H1 (cell line): ENCODE results near the gene RABL6. TPM values are rescaled to one million over a fixed set of nuclear protein-coding genes. Genes with fewer than 3 reads are reported as not detected.
A peak's percentile ranks its signal among the peaks of the same experiment; 100 is the strongest.
"Not testable (repeated sequence)": the region's sequence is repeated elsewhere in the genome, so short reads cannot be mapped to it uniquely, and the experiment has no call there.

Source experiments
- CTCF ChIA-PET: fragments of 300-600 bp; sonication (Branson Sonifier 250); formaldehyde crosslinking; loops from one replicate; lab custom pipeline; 2021; ENCODE audit not compliant: partially characterized antibody; lab: Charles Lee
- POLR2A ChIA-PET: fragments of 300-600 bp; sonication (Branson Sonifier 250); formaldehyde crosslinking; loops from one replicate; lab custom pipeline; 2021; ENCODE audit warnings: inconsistent platforms; ENCODE audit not compliant: partially characterized antibody; lab: Charles Lee
- DNase-seq, 2 experiments: peaks; one replicate each; pipeline versions ENCODE4 v3.0.0 to v3.0.0-alpha.2; 2010 to 2022; ENCODE audit warnings: low spot score in 2 of 2, low read depth in 1 of 2, mixed read lengths in 1 of 2
- FAIRE-seq: peaks from 2 replicates; lab custom pipeline; 2011; peaks lifted over from hg19 to GRCh38; lab: Jason Lieb, UNC
- H2AFZ ChIP-seq: 2 replicates; pipeline ENCODE4 v1.8.1; 2012; ENCODE audit warnings: low read length, inconsistent platforms
- H2AK5ac ChIP-seq: 2 replicates; pipeline ENCODE4 v1.6.1; 2013; ENCODE audit warnings: low read depth, low read length
- H2BK120ac ChIP-seq: replicated peaks from 2 replicates; pipeline ENCODE3; 2013; ENCODE audit warnings: low read depth, low read length, inconsistent platforms
- H2BK12ac ChIP-seq: 2 replicates; pipeline ENCODE4 v1.6.1; 2013; ENCODE audit warnings: low read depth, low read length
- H2BK15ac ChIP-seq: 2 replicates; pipeline ENCODE4 v1.6.1; 2013; ENCODE audit warnings: low read length
- H2BK20ac ChIP-seq: 2 replicates; pipeline ENCODE4 v1.6.1; 2013; ENCODE audit warnings: low read length
- H2BK5ac ChIP-seq: 2 replicates; pipeline ENCODE4 v1.6.1; 2013; ENCODE audit warnings: low read depth, low read length
- H3K14ac ChIP-seq: 2 replicates; pipeline ENCODE4 v1.6.1; 2013; ENCODE audit warnings: inconsistent platforms; ENCODE audit not compliant: insufficient read length
- H3K18ac ChIP-seq: 2 replicates; pipeline ENCODE4 v1.6.1; 2013; ENCODE audit warnings: low read length; ENCODE audit errors: extremely low read depth
- H3K23ac ChIP-seq: 2 replicates; pipeline ENCODE4 v1.6.1; 2013; ENCODE audit warnings: inconsistent platforms; ENCODE audit not compliant: insufficient read length
- H3K23me2 ChIP-seq: 2 replicates; pipeline ENCODE4 v1.6.1; 2013; ENCODE audit warnings: low read depth, low read length
- H3K27ac ChIP-seq: 2 replicates; pipeline ENCODE4 v1.6.1; 2011; ENCODE audit warnings: low read depth, low read length, inconsistent platforms
- H3K27me3 ChIP-seq, 4 experiments: replicated peaks in 1 of 4; 1 replicate in 1 of 4; 2 replicates in 3 of 4; pipeline versions ENCODE4 v1.6.1 to v1.8.1; 2011 to 2013; ENCODE audit warnings: low read length in 3 of 4, mild to moderate bottlenecking in 3 of 4, inconsistent platforms in 2 of 4, mixed read lengths in 2 of 4, moderate library complexity in 1 of 4; ENCODE audit not compliant: control insufficient read depth in 3 of 4, insufficient read depth in 3 of 4; ENCODE audit errors: extremely low read depth in 1 of 4
- H3K36me3 ChIP-seq, 4 experiments: 2 replicates each; pipeline versions ENCODE4 v1.6.1 to v1.8.1; 2011 to 2013; ENCODE audit warnings: mild to moderate bottlenecking in 4 of 4, low read length in 3 of 4, moderate library complexity in 2 of 4, control low read depth in 1 of 4, inconsistent platforms in 1 of 4; ENCODE audit not compliant: insufficient read depth in 4 of 4, control insufficient read depth in 2 of 4
- H3K4ac ChIP-seq: replicated peaks from 2 replicates; pipeline ENCODE3; 2013; ENCODE audit warnings: low read length, low read depth, mixed read lengths, inconsistent platforms; ENCODE audit not compliant: insufficient read length
- H3K4me1 ChIP-seq, 4 experiments: replicated peaks in 1 of 4; 1 replicate in 1 of 4; 2 replicates in 3 of 4; pipeline versions ENCODE4 v1.6.1 to v1.8.1; 2011 to 2013; ENCODE audit warnings: low read length in 3 of 4, inconsistent platforms in 2 of 4, mixed read lengths in 1 of 4; ENCODE audit not compliant: insufficient read depth in 4 of 4, control insufficient read depth in 3 of 4
- H3K4me2 ChIP-seq, 2 experiments: 2 replicates each; pipeline versions ENCODE4 v1.6.1 to v1.8.1; 2011 to 2013; ENCODE audit warnings: low read depth in 2 of 2, low read length in 2 of 2, control low read depth in 1 of 2, inconsistent platforms in 1 of 2, mild to moderate bottlenecking in 1 of 2; ENCODE audit not compliant: insufficient read depth in 1 of 2
- H3K4me3 ChIP-seq, 4 experiments: fragments of 200-600, 300-600 bp in 1 of 4; sonication (generic), shearing (Covaris generic), sonication (Bioruptor Twin) in 1 of 4; 2 replicates each; pipeline versions ENCODE4 v1.5.1 to v1.8.1; 2011 to 2016; ENCODE audit warnings: low read length in 4 of 4, low read depth in 3 of 4, control low read depth in 2 of 4, inconsistent platforms in 2 of 4, mild to moderate bottlenecking in 2 of 4, mixed read lengths in 1 of 4, moderate library complexity in 1 of 4; ENCODE audit not compliant: insufficient read depth in 2 of 4; ENCODE audit errors: extremely low read depth in 1 of 4
- H3K56ac ChIP-seq: replicated peaks from 2 replicates; pipeline ENCODE3; 2013; ENCODE audit warnings: low read depth, mild to moderate bottlenecking, mixed read lengths, low read length, inconsistent platforms; ENCODE audit not compliant: insufficient read length
- H3K79me1 ChIP-seq: 2 replicates; pipeline ENCODE4 v1.6.1; 2013; ENCODE audit warnings: low read depth, low read length, control low read depth
- H3K79me2 ChIP-seq, 2 experiments: 2 replicates each; pipeline versions ENCODE4 v1.6.1 to v1.8.1; 2012 to 2013; ENCODE audit warnings: low read length in 2 of 2, mild to moderate bottlenecking in 2 of 2, inconsistent platforms in 1 of 2; ENCODE audit not compliant: insufficient read depth in 2 of 2, control insufficient read depth in 1 of 2
- H3K9ac ChIP-seq, 4 experiments: replicated peaks in 1 of 4; 1 replicate in 1 of 4; 2 replicates in 3 of 4; pipeline versions ENCODE4 v1.6.1 to v1.8.1; 2011 to 2013; ENCODE audit warnings: low read depth in 3 of 4, low read length in 3 of 4, control low read depth in 2 of 4, mild to moderate bottlenecking in 2 of 4, moderate library complexity in 2 of 4, inconsistent platforms in 1 of 4; ENCODE audit errors: extremely low read depth in 1 of 4
- H3K9me3 ChIP-seq, 2 experiments: 2 replicates each; pipeline versions ENCODE4 v1.6.1 to v1.8.1; 2012 to 2013; ENCODE audit warnings: mild to moderate bottlenecking in 2 of 2, moderate library complexity in 2 of 2, control low read depth in 1 of 2, inconsistent platforms in 1 of 2, low read depth in 1 of 2, low read length in 1 of 2, mixed read lengths in 1 of 2; ENCODE audit not compliant: insufficient read depth in 2 of 2
- H4K20me1 ChIP-seq, 2 experiments: replicated peaks in 1 of 2; 2 replicates each; pipeline versions ENCODE3 to v1.8.1; 2011 to 2013; ENCODE audit warnings: inconsistent platforms in 2 of 2, low read length in 2 of 2, mild to moderate bottlenecking in 1 of 2; ENCODE audit not compliant: insufficient read depth in 2 of 2, control insufficient read depth in 1 of 2
- H4K5ac ChIP-seq: 2 replicates; pipeline ENCODE4 v1.6.1; 2013; ENCODE audit warnings: low read length, low read depth, mixed read lengths, inconsistent platforms; ENCODE audit not compliant: insufficient read length
- H4K8ac ChIP-seq: 2 replicates; pipeline ENCODE4 v1.8.0; 2013; ENCODE audit warnings: mild to moderate bottlenecking, moderate library complexity, low read length, inconsistent platforms; ENCODE audit not compliant: insufficient read depth; ENCODE audit errors: extremely low read depth
- H4K91ac ChIP-seq: replicated peaks from 2 replicates; pipeline ENCODE3; 2013; ENCODE audit warnings: low read length, mixed read lengths, inconsistent platforms; ENCODE audit not compliant: insufficient read length
- CTCF ChIP-seq, 3 experiments: IDR thresholded peaks; 1 replicate in 2 of 3; 2 replicates in 1 of 3; pipeline versions ENCODE4 v1.5.1 to v1.6.1; 2011; ENCODE audit warnings: low read length in 3 of 3, mild to moderate bottlenecking in 3 of 3, inconsistent platforms in 2 of 3, low read depth in 1 of 3, moderate library complexity in 1 of 3; ENCODE audit not compliant: insufficient read depth in 1 of 3; ENCODE audit errors: control extremely low read depth in 1 of 3
- WGBS, 2 experiments: shearing (Covaris generic) in 1 of 2; methylation state at CpG; one replicate each; pipeline versions ENCODE4 v1.1.6 to v1.1.7; 2013 to 2015; ENCODE audit warnings: low lambda C conversion rate in 2 of 2, mixed read lengths in 2 of 2, inconsistent platforms in 1 of 2, low coverage in 1 of 2, missing lambda C conversion rate in 1 of 2; ENCODE audit not compliant: insufficient replicate concordance in 2 of 2, insufficient coverage in 1 of 2, insufficient read length in 1 of 2; ENCODE audit errors: extremely low coverage in 1 of 2, missing lambda C conversion rate in 1 of 2; 5-methylcytosine and 5-hydroxymethylcytosine counted together
- polyA plus RNA-seq, 7 experiments: library from polyadenylated mRNA; depleted of rRNA in 3 of 7; stranded (reverse) in 5 of 7; unstranded in 2 of 7; fragments of >200 nt in 5 of 7; fragments of 200-250 nt in 2 of 7; gene quantifications; 1 replicate in 5 of 7; 2 replicates in 1 of 7; 4 replicates in 1 of 7; pipeline versions ENCODE4 v1.2.1 to v1.2.3, GENCODE V29; 2011 to 2013; ENCODE audit warnings: missing spikeins in 2 of 7, mixed read lengths in 2 of 7
- total RNA-seq: library from RNA; stranded (reverse); fragmentation: NEBNext Ultra II Directional; extraction: Animal tissue kit (Norgen Biotek cat#: 25700); gene quantifications from 2 replicates; pipeline ENCODE4 v1.2.1, GENCODE V29; 2021

RABL6 gene
- total and polyA plus RNA-seq, 2 of the 8 experiments (the other 6 are each of a cell fraction or from before 2014, with no cell fraction given) = 70.1 to 130 TPM

GRCh38 chr9:136787690-136788400 is 19.9 kb upstream of the RABL6 start (continued):
- TF ChIP-seq CTCF (IDR thresholded peaks at IDR 0.05; ENCODE audit: control extremely low read depth in 1 of 3, insufficient read depth in 1 of 3, low read depth in 1 of 3, low read length in 3 of 3) = peak; percentile 67 to 95 (median 79)

- H3K27me3 ChIP-seq, H3K23ac ChIP-seq, FAIRE-seq, H3K23me2 ChIP-seq, H2AK5ac ChIP-seq, H2BK15ac ChIP-seq, H2AFZ ChIP-seq, H3K9ac ChIP-seq, H4K20me1 ChIP-seq, H2BK120ac ChIP-seq, POLR2A ChIA-PET, H2BK20ac ChIP-seq, H3K4me3 ChIP-seq, H3K18ac ChIP-seq, H3K79me2 ChIP-seq, DNase-seq, H3K9me3 ChIP-seq, H3K56ac ChIP-seq, H3K36me3 ChIP-seq, H2BK5ac ChIP-seq, H3K27ac ChIP-seq, H3K14ac ChIP-seq, H3K79me1 ChIP-seq, H4K5ac ChIP-seq, H3K4ac ChIP-seq, H3K4me2 ChIP-seq, H4K8ac ChIP-seq, H3K4me1 ChIP-seq, H4K91ac ChIP-seq, H2BK12ac ChIP-seq: not testable (repeated sequence)
- 89% methylated on average over 25 of the region's 27 CpGs; no CpG with 5 or more reads in 1 of the 2 experiments for WGBS, 2 experiments
- CTCF ChIA-PET = interaction anchor here (0.9 to 4.3 kb wide), 10 partner anchors 9 to 437 kb away, joined by 3 to 37 read pairs (median 4); partner anchors contain the start of gene LCN8
These were observed 18.9 kb upstream of the RABL6 start for GRCh38 chr9:136788644-136789522.
